GM18519 (cell line): ENCODE data around the gene TMEM181.
"Not testable (repeated sequence)": the region's sequence is repeated elsewhere in the genome, so short reads cannot be mapped to it uniquely, and the experiment has no call there.

Source experiments
- ATAC-seq: cut with Tn5 transposase; IDR thresholded peaks from one replicate; pipeline ENCODE4 v1.9.1; 2021; ENCODE audit warnings: mild to moderate bottlenecking, moderate library complexity; ENCODE audit not compliant: unreplicated experiment, low FRiP score

The TMEM181 gene

DNA sequence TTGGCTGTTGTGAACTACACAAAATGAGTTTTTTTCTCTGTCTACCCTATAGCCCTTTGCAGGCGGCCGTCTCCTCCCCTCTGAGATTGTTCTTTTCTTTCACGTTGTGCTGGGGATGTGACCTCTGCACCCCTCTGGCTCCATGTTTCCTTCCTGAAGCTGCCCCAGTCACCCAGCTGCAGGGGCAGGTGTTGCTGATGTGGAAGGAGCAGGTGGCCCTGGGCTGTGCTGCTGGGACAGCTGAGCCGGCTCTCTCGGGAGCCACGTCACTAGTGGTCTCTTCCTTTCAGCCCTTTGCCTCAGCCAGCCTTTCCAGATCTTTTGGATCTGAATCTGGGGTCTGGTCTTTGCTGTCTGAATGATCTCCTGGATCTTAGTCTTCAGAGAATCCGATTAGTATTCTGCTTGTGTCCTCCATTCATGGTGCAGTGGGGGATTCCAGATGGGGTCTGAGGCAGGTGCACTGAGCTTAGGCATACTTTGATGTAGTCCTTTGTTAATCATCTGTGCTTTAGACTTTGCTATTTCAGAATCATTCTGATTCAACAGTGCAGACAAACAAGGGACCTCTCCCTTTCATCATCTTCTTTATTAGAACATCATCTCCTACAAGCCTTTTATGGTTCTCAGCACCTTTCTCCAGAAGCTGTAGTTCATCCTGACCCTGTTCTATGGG is 31.4 kb downstream of the TMEM181 start:
- no peak for ATAC-seq

DNA sequence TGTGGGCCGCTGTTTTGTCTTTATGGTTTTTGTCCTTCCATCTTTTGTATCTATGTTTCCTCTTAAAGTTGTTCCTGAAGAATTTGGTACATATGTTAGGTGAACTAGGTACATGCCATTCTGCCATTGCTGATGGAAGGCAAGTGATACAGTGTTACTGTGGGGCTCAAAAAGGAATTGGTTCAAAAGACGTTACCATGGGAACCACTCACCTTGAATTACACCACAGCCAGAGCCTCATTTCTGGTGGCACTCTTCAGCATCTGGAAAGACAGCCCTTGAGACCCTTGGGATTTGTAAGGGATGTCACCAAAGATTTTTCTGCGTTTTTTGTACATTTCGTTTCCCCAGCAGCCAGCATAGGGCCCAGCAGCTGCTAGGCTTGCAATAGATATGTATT is 31.9 kb downstream of the TMEM181 start:
- no peak for ATAC-seq

DNA sequence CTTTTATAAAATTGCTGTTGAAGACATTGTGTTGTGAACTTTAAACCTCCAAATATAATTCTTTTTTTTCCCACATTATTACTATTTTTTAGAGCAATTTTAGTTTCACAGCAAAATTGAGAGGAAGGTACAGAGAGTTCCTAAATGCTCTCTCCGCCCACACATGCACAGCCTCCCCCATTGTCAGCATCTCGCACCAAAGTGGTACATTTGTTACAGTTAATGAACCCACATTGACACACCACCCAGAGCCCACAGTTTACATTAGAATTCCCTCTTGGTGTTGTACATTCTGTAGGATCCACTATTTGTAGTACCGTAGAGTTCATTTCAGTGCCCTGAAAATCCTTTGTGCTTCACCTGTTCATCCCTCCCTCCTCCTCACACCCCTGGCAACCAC is 33.8 kb downstream of the TMEM181 start:
- ATAC-seq = no peak

DNA sequence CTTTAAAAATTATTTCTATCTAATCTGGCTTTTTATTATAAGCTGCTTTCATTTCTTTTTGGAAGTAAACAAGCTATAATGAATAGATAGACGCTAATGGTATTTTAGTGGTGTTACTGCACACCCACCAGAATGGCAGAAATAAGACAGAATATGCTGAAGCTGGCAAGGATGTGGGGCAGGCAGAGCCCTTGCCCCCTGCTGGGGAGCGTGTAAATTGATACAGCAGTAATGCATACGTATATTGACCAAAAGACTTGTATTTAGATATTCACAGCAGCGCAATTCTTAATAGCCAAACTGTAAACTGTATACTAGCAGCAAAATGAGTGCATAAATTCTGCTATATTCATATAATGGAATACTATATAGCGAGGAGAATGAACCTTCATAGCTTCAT is 35.3 kb downstream of the TMEM181 start:
- ATAC-seq = no peak

DNA sequence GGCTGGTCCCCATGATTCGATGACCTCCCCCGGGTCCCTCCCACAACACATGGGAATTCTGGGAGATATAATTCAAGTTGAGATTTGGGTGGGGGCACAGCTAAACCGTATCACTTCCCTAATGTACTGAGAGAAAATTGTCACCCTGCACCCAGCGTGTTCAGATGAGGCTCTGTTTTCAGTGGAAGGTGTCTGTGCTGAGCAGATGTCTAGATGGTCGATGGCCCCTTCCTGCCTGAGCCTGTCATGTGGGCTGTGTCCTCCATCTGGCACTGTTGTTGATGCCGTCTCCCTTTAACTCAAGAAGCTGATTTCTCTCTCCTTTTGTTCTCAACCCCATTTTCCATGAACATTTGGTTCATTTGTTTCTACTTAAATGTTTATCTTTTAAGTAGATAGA is 37.0 kb downstream of the TMEM181 start:
- no peak for ATAC-seq

DNA sequence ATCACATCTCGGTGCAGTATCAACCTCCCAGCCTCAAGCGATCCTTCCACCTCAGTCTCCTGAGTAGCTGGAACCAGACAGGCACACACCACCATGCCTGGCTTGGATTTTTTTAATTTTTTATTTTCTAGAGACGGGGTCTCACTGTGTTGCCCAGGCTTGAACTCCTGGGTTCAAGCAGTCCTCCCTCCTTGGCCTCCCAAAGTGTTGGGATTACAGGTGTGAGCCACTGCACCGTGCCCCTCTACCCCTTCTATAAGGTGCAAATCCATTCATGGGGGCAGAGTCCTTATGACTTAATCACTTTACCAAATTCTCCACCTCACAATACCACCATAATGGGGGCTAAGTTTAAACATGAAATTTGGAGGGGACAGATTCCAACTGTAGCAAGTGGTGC is 37.7 kb downstream of the TMEM181 start:
- no peak for ATAC-seq

DNA sequence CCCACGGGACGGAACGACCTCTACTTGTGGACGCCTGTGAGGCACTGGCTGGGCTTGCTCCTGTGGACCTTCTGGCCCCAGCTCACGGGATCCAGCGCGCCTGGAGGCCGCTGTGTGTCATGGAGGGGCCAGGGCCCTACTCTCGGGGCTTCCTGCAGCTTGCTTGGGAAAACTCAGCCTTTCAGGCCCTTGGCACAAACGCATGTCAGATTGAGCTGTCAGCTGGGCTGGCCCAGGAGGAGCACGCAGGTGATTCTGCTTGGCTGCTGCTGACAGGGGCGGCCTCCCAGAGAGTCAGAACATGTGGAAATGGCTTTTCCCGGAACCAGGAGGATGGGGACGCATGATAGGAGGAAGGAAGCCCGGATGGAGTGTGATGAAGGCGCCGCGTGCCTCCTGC is 39.7 kb downstream of the TMEM181 start:
- ATAC-seq = no peak

DNA sequence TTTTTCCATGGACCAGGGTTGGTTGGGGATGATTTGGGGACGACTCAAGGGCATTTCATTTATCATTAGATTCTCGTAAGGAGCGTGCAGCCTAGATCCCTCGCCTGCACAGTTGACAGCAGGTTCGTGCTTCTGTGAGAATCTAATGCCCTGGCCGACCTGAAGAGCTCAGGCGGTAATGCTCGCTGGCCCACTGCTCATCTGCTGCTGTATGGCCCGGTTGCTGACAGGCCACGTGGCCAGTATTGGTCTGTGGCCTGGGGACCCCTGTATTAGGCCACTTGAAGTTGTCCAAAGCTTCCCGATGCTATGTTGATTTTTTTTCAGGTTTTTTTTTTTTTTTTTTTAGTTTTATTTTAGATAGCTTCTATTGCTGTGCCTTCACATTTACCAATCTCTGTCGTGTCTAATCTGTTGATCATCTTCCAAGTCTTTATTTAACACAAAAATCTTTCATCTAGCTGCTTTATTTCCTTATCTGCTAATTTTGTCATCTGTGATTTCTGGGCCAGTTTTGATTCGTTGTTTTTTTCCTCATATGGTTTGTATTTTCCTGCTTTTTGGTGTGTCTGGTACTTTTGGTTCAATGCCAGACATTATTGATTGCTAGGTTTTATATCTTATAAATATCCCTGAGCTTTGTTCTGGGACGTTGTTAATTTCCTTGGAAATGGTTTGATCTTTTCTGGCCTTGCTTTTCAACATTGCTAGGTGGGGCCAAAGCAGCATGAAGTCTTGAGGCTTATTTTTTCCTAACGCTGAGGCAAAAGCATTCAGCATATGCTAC is 43.6 kb downstream of the TMEM181 start:
- no peak for ATAC-seq

DNA sequence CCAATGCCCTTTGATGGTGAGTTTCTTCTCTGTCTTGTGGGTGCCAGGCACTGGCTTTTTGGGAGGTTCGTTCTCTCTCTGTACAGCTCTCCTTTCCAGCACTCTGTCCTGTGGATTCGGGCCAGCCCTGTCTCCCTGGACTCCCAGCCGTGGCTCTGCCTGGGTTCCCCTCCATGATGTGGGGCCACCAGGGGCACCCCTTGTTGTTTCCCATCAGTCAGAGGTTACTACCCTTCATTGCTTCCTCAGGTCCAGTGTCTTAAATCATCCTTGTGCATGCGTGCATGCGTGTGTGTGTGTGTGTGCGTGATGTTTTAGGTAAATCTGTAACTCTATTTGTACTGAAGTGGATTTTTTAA is 44.1 kb downstream of the TMEM181 start:
- no peak for ATAC-seq

DNA sequence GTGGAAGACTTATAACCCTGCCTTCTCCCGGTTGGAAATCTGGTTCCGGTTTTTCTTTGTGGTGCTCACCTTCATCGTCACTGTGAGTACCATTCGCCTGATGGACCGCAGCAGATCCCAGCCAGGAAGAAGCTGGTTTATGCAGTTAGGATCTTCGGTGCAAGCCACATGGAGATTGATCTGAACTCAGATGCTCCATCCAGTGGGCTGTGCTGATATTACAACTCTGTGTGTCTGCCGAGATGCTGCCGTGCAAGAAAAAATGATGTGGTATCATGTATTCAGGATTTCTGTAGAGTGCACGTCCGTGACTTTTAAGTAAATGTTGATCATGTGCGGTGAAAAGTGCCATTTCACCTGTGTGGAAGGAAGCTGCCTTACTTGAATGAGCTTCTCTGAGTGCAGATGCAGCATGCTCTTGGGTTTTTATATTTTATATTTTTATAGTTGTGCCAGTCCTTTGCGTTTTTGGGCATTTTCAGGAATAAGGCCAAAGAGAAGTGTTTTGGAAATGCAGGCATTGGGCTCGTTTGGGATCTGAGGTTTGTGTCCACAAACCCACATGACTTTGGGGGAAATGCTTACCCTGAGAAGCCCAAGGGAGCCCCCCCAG is 45.5 kb downstream of the TMEM181 start:
- ATAC-seq = no peak

DNA sequence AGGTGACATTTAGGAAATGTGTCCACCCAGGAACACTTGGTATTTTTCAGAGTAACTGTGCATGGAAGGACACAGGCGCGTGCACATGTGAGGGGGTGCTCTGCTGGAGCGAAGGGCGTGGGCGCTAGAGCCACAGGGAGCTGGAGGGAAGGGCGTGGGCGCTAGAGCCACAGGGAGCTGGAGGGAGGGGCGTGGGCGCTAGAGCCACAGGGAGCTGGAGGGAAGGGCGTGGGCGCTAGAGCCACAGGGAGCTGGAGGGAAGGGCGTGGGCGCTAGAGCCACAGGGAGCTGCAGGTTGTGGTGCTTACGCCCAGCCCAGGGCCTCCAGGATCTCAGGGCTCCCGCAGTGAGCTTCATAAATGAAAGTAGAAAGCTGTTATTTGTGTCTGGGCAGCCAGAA is 46.1 kb downstream of the TMEM181 start:
- not testable (repeated sequence) for ATAC-seq

DNA sequence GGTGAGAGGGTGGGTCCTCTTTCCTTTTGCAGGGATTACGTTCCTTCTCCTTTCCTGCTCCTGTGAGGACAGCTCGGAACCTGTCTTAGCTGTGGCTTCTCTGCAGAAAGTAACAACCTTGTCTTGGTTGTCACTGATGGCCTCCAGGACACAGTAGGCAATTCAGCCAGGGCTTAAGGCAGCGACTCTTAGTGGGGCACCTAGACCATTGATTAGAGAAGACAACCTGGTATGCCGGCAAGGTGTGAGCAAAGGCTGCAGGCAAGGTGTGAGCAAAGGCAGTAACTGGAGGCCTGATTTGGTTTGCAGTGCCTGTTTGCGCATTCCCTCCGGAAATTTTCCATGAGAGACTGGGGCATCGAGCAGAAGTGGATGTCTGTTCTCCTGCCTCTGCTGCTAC is 47.0 kb downstream of the TMEM181 start:
- no peak for ATAC-seq

DNA sequence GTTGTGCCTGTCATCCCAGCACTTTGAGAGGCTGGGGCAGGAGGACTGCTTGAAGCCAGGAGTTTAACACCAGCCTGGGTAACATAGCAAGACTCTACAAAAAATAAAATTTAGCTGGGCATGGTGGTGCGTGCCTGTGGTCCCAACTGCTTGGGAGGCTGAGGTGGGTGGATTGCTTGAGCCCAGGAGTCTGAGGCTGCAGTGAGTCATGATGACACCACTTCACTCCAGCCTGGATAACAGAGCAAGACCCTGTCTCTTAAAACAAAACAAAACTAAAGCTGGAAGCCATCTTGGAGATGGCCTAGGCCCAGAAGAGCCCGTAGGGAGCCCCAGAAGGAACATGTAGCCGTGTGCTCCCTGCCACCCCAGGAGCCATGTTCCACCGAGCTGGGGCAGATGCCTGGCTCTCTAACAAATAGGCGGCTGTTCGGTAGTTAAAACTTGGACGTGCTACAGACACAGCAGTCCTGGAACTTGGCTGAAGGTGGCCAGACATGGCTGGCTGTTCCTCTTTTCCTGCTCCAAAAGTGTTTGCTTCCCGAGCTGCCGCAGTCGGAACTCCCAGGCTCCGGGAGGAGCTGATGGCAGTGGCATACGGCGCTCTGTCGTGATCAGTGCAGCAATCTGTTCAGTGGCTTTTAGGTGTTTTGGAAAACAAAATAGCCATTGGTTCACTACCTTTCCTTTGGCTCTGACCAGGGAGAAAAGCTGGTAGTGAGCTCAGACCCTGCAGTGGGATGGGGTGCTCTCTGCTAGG is 47.7 kb downstream of the TMEM181 start:
- no peak for ATAC-seq

DNA sequence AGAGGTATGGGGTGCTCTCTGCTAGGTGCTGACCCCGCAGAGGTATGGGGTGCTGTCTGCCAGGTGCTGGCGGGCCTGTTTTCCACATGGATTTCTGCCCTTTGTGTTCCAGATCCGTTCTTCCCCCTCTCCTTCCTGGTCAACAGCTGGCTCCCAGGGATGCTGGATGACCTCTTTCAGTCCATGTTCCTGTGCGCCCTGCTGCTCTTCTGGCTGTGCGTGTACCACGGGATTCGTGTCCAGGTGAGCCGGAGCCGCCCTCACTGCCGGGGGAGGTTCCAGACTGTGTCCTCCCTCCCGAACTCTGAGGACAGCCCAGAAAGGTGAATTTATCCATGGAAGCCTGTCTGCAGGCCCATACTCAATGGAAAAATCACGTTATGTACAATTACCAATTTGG is 48.3 kb downstream of the TMEM181 start:
- no peak for ATAC-seq

DNA sequence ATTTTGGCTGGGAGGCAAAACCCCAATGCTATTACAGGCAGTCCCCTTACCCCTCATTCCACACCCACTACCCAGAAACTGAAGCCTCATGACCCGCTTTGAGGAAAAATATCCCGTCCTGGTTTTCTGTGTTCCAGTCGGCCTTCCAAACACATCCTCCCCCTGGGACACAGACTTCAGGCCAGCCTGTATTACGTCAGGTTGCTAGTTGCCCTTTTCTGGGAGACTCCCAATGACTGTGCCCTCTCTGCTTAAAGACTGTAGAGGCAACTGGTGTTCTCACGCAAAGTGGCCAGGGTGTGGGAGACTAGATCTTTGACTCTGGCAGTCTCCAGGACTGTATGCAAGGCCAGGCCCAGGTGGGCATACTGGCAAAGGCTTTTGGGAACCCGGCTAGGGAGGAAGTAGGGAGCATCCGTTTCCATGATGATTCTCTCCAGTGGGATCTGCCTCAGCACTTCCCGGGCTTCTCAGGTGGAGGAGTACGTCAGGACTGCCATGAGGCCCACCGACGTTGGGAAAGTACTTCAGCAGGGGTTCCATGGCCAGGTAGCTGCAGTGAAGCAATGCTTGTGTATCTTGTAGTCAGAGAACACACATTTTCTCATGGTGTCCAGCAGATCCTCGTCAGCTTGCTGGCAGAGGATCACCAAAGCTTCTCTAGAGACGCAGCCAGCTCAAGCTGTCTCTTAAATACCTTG is 49.7 kb downstream of the TMEM181 start:
- no peak for ATAC-seq

DNA sequence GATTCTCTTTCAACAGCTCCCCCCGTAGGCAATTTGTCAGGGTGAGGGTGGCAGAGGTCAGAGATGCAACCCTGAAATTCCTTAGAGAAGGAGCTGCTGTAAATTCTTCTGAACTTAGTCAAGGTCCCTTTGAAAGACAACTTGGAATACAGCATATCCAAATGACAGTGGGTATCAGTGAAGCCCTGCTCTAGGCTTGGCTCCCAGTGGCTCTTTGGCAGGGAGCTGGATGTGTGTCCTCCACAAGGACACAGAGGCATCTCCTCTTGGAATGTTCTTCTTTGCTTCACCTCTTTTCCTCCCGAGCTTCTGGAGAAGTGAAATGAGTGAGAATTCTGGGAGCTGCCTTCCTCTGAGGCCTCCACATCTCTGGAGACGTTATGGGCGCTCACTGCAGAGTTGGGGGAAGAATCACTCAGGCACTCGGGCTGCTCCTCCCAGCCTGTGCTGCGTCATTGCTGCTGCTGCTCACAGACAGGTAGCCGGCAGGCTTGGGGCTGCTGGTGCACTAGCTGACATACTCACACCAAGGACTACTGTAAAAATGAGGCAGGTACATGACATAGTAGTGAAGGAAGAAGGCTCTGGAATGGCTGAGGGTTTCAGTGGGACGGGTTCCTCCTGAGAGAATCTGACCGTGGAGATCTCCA is 50.6 kb downstream of the TMEM181 start:
- no peak for ATAC-seq

DNA sequence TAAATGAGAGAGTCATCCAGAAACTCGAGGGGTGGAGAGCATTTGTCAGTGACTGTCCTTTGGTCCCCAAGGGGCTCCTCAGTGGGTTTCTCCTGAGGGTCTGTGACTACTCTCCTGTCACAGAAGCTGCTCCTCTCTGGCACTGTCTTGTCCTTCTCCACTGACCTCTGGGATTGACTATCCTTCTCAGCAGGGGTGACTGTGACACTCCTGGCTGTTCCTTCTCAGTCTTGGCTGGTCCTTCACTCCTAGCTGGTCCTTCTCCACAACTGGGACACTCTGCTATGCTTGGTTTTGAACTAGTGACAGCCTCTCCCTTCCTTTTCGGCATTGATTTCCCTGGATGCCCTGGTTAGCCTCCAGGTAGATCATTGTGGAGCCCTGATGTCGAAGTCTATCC is 51.1 kb downstream of the TMEM181 start:
- no peak for ATAC-seq

DNA sequence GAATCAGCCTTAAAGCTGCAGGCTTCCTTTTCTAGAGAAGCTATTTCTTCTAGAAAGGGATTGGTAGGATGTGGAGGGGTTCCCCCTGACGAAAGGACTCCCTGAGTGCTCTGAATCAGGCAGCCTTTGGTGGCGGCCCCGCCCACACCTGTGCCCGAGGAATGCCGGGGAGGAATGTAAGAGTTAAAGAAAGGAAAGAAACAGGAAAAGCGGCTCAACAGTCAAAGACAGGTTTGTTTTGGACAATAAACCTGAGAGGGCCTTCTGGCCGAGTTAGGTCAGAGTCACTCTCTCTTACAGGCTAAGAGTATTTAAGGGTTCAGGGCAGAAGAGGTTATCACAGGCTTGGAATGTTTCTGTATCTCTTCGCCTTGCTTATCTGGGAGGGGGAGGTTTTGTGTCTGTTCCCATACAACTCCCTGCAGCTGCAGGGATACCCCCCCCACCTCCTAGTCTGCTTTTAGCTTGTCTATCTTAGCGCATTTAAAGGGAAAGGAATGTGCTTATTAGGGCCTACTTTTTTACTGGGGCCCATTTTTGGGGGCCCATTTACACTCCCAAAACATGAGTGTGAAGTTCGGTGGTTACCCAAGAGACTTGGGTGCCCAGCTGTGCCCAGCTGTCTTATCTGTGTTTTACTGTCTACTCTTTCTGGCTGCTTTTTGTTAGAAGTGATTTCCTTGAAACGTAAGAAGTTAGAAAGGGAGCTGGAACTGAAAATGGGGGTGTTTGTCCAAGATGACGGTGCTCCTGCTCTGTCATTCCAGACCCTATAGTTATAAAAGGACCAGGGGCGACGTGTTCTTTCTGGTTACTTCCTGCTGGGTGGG is 51.9 kb downstream of the TMEM181 start:
- no peak for ATAC-seq

DNA sequence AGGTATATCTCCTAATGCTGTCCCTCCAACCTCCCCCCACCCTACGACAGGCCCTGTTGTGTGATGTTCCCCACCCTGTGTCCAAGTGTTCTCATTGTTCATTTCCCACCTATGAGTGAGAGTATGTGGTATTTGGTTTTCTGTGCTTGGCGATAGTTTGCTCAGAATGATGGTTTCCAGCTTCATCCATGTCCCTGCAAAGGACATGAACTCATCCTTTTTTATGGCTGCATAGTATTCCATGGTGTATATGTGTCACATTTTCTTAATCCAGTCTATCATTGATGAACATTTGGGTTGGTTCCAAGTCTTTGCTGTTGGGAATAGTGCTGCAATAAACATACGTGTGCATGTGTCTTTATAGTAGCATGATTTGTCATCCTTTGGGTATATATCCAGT is 54.7 kb downstream of the TMEM181 start:
- ATAC-seq = not testable (repeated sequence)
